Tongue (tissue), 2 donors: ENCODE data around the gene NACC2. TPM values are rescaled to one million over a fixed set of nuclear protein-coding genes. Genes with fewer than 3 reads are reported as not detected.

Source experiments
- DNase-seq: peaks from one replicate; pipeline ENCODE4 v3.0.0-alpha.2; 2015
- total RNA-seq: library from RNA; depleted of rRNA; stranded (reverse); fragments of >200 nt; gene quantifications from one replicate; pipeline ENCODE4 v1.2.3, GENCODE V29; 2014

Gene NACC2
- total RNA-seq, 1 donor from 2014 or later, result 9.8 TPM

DNA sequence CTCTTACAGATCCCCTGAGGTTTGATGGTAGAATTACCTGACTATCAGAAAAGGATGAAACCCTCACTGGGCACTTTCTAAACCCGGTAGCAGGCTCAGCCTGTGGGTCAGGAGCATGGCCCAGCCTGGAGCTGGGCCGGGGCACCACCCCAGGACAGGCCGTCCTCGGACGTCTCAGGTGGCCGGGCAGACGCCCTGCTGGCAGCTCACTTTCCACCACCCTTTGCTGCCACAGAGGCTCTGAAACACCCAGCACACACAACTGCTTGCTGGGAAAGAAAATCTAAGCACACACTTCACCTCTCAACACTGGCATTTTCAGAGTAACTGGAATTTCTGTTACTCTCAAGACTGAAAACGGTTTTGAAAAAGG is 138.3 kb downstream of the NACC2 start:
- DNase-seq, result no peak

Other genes with a start within 250 kb of the NACC2 start
- 37.7 TPM for gene CAMSAP1, start 187.7 kb downstream of the NACC2 start, total RNA-seq
- 111 TPM for gene UBAC1, start 133.9 kb downstream of the NACC2 start, total RNA-seq
- 28.0 TPM for gene TMEM250, start 23.6 kb upstream of the NACC2 start, total RNA-seq
- gene LHX3, start 109.8 kb upstream of the NACC2 start, total RNA-seq, result not detected
- gene QSOX2, start 150.5 kb upstream of the NACC2 start, total RNA-seq, result 9.0 TPM
- 0.51 TPM for gene CCDC187, start 208.8 kb upstream of the NACC2 start, total RNA-seq
- gene GPSM1, start 232.2 kb upstream of the NACC2 start, total RNA-seq, result 27.0 TPM